Measurements from ENCODE around the gene GRM7.
A peak's percentile ranks its signal among the peaks of the same experiment; 100 is the strongest.

The GRM7 gene

DNA sequence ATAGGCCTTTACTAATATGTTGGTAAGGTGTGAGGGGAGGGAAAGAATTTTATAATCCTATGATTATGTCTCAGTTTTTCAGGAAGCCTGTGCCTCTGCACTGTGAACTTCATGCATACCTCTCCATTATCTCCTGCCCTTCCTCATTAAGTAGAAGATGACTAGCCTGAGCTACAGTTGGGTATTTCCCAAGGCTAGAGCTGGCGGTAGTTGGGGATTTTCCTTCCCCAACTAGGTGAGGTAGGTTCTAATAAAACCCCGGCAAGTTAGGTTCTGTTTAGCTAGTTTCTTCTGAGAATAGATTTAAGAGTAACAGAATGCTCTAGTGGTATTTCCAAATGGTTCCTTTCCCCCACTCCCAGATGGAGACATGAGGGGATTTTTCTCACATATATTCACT is 414.5 kb downstream of the GRM7 start:
- no peak for DNase-seq (ENCODE audit: low read depth, low spot score)
- no peak overlapping the region for H3K4me3 ChIP-seq (ENCODE audit: low read length)

DNA sequence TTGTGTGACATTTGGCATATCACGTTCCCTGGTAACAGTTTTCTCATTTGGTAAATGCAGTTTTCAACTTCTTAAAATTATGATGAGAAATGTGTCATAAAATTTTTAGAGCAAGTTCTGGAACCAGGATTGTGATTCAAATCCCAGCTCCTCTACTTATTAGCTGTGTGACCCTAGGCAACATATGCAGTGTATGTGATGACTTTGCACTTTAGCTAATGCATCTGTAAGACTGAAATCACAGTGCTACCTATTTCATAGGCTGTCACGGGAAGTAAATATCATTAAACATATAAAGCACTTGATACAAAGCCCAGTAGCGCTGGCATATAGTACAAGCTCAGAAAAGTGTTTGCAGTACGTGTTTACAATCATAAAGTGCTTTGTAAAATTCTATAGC is 419.4 kb downstream of the GRM7 start:
- no peak for DNase-seq (ENCODE audit: low read depth, low spot score)
- no peak overlapping the region for H3K4me3 ChIP-seq (ENCODE audit: low read length)

DNA sequence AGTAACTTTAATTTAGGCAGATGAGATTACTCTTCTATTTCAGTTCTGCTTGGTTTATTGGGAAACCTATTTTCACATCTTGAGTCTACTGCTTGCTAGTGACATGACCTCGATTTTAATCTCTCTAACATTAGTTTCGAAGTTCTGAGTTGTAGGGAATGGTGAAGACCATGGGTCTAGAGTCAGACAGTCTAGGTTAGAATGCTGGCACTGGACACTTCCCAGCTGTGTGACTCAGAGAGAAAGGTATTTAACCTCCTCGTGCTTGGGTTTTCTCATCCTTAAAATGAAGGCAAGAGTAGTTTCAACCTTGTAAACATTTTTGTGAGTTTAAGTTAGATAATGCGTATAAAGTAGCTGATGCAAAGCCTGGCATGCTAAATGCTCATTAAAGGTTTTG is 422.1 kb downstream of the GRM7 start:
- no peak overlapping the region for H3K4me3 ChIP-seq (ENCODE audit: low read length)
- DNase-seq (ENCODE audit: low read depth, low spot score) = no peak

DNA sequence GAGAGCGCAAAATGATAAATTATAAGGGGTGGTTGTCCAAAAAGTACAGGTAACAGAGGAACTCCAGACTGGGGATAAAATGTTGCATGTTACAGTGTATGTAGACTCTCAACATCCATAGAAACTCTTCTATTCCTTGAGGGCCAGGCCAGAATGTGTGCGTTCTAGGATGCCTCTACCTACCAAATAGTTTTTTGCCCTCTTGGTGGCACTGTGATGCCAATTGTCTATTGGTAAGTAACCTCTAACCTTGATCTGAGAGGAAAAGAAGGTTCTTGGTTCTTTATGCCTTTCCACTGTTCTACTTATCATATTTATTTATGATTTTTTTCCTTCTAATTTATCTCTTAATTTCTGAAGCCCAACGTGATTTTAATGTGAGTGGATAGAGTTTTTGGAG is 424.6 kb downstream of the GRM7 start:
- peak; percentile 12 for DNase-seq (ENCODE audit: low read depth, low spot score)
- H3K4me3 ChIP-seq (ENCODE audit: low read length) = no peak overlapping the region

DNA sequence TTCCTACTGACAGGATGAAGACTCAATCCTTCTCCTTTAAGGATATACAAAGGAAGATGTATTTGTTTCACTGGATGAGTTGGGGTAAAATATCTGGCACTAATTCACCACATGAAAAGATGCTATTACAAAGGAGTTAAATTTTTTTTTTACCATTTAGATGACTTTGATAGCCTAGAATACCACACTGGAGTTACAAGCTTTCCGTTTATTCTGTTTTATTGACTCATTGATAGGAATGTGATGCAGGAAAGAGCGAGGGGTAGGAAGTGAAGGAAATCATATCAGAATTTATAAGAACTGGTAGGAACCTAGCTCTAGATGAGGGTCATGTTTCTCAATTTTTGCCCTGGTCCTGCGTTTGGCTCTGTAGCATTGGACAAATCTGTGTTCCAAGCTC is 427.2 kb downstream of the GRM7 start:
- DNase-seq (ENCODE audit: low read depth, low spot score) = no peak
- no peak overlapping the region for H3K4me3 ChIP-seq (ENCODE audit: low read length)

DNA sequence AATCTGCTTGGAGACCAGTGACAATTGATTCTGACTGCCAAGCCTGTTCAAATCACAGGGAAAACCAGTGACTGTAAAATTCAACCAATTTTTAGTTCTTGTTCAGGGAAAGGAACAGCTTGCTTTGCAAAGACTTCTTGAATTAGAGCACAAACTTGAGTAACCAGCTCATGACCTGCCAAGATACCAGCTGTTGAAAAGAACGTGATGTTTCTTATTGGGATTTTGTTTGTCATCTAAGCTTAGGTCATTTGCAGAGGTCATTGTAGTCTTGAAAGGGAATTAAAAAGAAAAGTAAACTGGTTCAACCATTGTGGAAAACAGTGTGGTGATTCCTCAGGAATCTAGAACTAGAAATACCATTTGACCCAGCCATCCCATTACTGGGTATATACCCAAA is 428.2 kb downstream of the GRM7 start:
- no peak for DNase-seq (ENCODE audit: low read depth, low spot score)
- no peak overlapping the region for H3K4me3 ChIP-seq (ENCODE audit: low read length)

DNA sequence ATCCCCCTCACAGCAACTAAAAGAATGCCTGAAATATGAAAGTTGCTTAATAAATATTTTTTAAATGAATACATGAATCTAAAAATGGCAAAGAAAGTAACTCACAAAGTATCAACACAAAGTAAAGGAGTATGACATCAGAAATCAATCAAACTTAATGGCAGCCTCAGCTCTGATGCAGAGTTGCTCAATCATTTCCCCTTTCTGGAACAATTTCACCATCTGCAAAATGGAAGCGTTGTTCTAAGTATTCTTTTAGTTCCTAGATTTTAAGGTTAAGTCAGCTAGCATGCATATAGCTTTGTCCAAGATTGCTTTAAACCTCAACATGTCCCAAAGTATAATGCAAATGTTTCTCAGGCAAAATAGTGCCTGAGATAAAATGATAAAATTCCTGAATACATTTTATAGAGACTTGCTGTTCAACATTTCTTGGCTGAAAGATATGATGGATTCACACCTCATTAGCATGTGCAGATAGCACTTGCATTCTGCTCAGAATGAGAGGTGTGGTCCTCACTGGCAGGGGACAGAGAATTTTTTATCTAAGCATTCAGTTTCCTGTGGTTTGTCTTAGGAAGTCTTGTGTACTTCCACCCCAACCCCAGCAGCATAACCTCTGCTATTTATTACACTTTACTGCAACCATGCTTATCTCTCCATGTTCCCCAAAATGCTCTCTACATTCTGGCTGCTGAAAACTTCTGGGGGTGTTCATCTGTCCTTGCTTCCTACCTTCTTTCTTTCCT is 429.3 kb downstream of the GRM7 start:
- DNase-seq (ENCODE audit: low read depth, low spot score) = peak; percentile 0
- H3K4me3 ChIP-seq (ENCODE audit: low read length) = no peak overlapping the region

DNA sequence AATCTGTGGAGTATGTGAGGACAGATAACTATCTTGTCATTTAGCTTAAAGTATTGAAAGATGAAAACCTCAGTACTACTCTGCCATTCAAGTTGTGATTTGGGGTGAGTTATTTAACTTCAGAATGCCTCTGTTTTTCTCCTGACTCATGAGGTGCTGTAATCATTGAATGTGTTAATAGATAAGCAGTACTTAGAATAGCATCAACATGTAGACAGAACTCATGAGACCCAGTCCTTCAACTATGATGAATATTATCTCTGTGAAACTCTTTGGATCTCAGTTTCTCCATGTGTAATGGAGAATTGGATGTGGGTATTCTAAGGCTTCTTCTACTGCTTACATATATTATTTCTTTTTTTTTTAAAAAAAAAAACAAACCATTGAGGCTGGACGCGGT is 431.4 kb downstream of the GRM7 start:
- DNase-seq (ENCODE audit: low read depth, low spot score) = no peak
- H3K4me3 ChIP-seq (ENCODE audit: low read length) = no peak overlapping the region

DNA sequence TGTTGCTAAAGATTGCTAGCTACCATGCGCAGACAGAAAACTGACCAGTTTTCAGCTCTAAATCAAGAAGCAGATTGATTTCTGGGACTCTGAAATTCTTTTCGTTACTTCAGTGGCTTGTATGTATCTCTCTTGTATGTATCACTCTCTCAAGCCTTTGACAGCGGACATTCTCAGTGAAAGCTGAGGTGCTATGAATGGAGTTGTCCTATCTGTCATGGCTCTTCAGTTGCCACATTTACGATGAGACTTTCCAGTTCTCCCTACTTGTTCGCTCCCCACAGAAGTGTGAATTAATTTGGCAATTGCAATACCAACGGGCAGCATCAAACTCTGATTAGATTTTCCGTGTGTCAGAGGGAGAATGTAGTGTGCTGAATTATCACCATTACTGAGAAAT is 432.4 kb downstream of the GRM7 start:
- DNase-seq (ENCODE audit: low read depth, low spot score) = no peak
- H3K4me3 ChIP-seq (ENCODE audit: low read length) = no peak overlapping the region

DNA sequence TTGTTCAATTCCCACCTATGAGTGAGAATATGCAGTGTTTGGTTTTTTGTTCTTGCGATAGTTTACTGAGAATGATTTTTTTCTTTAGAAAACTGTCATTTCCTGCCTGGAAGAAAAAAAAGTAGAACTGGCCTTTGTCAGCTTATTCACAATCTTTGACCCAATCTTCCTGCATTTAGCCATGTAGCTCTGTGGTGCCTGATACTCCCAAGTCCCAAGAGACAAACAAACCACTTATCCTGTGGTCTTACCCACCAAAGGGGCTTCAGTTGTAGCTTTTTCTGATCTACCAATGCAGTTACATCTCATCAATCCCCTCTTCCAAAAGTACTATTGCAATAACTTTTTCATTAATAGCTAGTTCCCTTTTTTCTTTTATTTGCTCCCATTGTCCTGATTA is 444.6 kb downstream of the GRM7 start:
- H3K4me3 ChIP-seq (ENCODE audit: low read length) = no peak overlapping the region
- DNase-seq (ENCODE audit: low read depth, low spot score) = no peak

DNA sequence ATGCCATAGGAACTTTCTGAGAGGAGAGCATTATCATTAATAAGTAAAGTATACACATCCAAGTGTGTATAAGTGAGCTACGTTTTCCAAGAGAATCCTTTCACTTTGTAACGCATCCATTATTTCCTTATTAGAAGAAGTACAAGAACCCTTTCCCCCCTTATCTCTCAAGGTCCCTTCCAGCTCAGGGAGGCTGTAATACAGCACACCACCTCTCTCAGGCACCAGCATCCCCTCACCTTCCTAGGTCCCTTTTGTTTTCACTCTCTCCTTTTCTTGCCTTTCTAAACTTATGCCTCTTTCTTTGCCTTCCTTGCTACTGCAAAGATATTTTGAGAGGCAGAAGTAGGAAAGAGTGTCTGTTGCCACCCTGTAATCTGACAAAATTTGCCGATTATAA is 446.0 kb downstream of the GRM7 start:
- no peak overlapping the region for H3K4me3 ChIP-seq (ENCODE audit: low read length)
- DNase-seq (ENCODE audit: low read depth, low spot score) = no peak

DNA sequence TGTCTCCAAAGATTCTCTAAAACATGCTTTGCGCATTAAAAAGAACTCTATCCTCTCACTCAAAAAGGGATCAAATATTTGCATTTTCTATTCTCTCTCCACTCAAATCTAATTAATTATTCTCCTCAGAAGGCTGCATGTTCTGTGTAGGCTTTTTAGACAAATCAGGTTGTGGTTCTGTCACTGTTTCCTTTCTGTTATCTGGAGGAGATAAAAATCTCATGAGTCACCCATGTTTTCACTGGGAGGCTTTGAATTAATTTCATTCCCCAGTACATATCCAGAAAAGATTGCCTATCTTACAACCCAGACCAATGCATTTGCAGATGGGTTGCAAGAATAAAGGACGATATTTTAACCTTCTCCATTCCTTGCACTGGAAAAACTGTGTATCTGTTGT is 446.5 kb downstream of the GRM7 start:
- H3K4me3 ChIP-seq (ENCODE audit: low read length) = no peak overlapping the region
- DNase-seq (ENCODE audit: low read depth, low spot score) = no peak

DNA sequence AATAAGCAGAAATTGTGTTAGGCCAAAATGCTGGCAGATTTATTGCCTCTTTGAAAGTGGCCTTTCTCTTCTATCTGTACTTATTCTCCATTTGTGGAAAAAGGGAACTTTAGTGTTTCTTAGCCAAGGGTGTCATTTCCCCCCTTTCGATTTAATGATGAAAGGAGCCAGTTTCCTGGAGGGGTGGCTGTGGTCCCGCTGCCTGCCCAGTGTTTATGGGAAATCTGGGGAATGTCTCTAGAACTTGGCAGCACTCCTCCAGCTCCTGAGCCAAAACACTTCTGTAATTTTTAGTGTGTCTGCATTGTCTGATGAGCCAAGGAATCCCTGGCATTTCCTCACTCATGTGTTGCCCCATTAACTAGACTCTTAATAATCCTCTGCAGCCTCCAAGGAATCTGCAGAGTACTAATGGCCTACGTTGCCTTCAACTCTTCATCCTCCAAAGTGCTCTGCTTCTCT is 448.8 kb downstream of the GRM7 start:
- DNase-seq (ENCODE audit: low read depth, low spot score) = no peak
- H3K4me3 ChIP-seq (ENCODE audit: low read length) = no peak overlapping the region

DNA sequence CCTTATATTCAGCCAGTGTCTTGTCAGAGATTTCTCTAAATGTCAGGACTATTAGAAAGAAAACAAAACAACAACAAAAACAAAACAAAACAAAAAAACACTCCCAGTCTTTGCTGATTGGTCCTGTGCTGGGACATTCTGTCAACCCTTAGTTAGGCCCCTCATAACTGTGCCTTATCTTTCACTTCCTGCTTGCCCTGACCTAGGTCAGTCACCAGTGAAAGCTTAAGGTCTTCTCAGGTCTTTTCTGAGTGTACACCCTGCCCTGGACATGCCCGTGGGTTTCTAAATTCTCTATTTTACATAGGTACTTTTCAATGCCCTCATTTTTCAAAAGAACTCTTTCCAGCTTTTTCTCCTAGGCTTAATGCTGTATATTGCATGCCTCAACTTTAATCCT is 454.1 kb downstream of the GRM7 start:
- no peak overlapping the region for H3K4me3 ChIP-seq (ENCODE audit: low read length)
- DNase-seq (ENCODE audit: low read depth, low spot score) = no peak

DNA sequence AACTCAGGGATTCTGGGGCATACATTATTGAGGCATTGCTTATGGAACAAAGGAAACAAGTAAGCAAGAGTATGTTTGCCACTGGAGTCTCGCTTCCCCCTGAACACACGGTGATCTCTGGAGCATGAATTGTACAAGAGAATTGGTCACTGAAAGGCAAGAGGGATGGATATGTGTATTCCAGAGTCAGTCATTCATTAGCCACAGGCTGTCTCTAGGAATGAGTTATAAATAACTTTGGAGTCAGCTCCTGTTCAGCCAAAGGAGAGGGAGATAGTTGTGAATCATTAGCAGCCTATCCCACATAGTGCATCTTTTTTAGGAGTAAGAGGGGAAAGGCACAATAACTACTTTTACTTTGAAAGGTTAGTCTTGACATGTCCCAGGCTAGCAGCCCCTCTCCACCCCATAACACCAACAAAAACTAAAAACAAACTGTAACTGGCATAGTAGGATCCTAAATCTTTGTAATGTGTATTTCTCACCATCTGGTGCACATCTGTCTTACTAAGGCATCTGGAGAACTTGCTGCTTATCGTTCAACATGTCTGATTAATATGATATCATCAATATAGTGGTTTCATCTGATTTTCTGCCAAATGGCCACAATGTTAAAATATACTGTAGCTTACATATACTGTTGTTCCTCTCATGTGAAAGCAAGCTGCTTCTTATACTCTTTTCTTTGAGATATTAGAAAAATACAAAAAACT is 462.2 kb downstream of the GRM7 start:
- H3K4me3 ChIP-seq (ENCODE audit: low read length) = no peak overlapping the region
- no peak for DNase-seq (ENCODE audit: low read depth, low spot score)

DNA sequence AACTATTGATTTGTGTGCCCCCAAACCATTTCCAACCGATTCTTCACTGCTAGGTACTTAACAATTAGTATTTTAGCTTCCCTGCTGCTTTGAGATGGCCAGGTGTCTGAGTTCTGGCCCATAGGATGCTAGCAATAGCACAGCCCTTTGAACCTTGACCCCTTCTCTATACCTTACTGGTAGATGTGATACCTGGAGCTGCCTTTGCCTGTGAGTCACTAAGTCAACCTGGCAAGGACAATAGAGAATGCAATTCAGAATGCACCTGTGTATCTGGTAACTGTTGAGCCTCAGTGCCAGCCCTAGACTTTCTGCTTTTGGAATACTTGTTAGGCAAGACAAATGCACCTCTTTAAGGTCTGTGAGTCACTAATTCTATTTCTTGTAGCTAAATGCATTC is 467.4 kb downstream of the GRM7 start:
- no peak overlapping the region for H3K4me3 ChIP-seq (ENCODE audit: low read length)
- no peak for DNase-seq (ENCODE audit: low read depth, low spot score)

DNA sequence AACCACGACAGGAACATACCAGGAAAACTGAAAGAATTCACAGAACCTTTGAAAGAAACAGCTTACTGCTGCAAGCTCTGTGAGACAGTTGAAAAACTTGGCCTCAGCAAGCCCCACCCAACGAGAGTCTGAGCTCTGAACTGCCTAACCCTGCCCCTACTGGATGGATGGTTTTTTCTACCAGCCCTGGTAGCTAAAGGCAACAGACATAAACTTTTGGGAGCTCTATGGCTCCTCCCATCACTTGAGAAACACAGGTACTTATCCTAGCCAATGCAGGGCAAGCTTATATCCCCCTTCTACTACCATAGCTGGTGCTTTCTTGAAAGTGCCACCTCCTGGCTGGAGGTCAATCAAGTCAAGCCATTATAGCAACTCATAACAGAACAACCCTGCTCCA is 471.8 kb downstream of the GRM7 start:
- DNase-seq (ENCODE audit: low read depth, low spot score) = no peak
- H3K4me3 ChIP-seq (ENCODE audit: low read length) = no peak overlapping the region

DNA sequence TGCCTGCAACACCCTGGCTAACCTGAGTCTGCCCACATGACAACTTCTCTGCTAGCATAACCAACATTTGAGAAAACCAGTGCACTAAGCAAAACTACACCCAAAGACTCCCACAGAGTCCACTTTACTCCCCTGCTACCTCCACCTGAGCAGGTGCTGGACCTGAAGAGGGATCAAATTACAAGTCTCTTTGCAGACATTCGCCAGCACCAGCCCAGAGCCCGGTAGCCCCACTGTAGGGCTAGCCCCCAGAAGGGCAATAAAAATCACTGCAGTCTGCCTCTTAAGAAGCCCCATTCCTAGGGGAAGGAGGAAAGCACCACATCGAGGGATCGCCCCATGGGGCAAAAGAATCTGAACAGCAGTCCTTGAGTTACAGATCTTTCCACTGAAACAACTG is 472.2 kb downstream of the GRM7 start:
- H3K4me3 ChIP-seq (ENCODE audit: low read length) = no peak overlapping the region
- DNase-seq (ENCODE audit: low read depth, low spot score) = no peak

DNA sequence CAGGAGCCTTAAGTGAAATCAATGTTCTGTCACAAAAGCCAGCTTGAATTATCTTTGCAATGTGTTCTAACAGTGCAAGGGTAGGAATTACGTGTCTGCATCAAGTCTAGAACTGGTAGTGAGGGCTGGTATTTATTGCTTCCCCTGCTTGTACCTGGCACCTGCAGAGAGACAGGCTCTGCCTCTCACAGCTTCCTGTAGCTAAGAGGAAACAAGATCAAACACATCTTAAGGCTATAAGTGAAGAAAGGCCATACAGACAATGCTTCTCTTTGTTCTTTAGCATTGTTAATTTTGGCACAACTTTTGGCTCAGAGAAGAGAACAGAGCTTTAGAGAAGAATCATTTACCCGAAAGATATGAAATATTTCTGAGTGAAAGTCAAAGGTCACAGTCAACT is 479.9 kb downstream of the GRM7 start:
- no peak for DNase-seq (ENCODE audit: low read depth, low spot score)
- H3K4me3 ChIP-seq (ENCODE audit: low read length) = no peak overlapping the region

DNA sequence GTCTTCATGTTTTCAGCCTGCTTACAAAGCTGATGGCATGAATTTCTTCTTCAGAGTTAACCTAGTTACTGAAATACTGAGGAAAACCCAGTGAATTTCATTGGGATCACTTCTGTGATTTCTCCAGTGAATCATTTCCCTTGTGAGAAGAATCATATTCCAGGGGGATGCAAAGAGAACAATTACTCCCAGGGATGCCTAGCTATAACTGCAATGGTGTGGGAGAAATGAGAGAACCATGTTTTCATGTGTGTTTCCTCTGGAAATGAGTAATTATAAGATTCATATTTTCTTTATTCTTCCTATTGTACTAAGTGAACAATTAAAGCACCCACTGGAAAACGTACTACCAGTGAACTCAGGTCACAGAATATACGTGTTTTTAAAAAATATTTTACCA is 485.4 kb downstream of the GRM7 start:
- H3K4me3 ChIP-seq (ENCODE audit: low read length) = no peak overlapping the region
- DNase-seq (ENCODE audit: low read depth, low spot score) = no peak

DNA sequence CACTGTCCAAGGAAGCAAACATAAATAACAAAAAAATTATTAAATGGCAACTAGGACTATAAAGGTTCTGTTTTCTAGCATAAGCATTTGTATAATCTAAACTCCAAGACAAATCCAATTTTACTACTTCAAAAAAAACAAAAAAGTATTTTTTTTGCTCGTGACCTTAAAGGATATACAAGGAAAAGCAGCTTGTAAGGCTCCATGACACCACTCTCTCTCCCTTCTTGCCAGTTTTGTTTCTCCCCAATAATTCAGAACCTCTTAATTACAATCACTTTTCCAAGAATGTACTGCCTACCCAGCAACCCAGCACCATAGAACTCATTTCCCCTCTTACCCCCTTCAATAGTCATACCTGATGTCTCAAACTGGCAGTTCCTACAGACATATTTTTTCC is 496.2 kb downstream of the GRM7 start:
- DNase-seq (ENCODE audit: low read depth, low spot score) = no peak
- no peak overlapping the region for H3K4me3 ChIP-seq (ENCODE audit: low read length)
